Activated naive CD4-positive, alpha-beta T cell treated with Interleukin-2 at 50 U/mL for 16 hours (primary cell): ENCODE results near the gene APOBR.
"Not testable (repeated sequence)": the region's sequence is repeated elsewhere in the genome, so short reads cannot be mapped to it uniquely, and the experiment has no call there.

Experiments
- DNase-seq: peaks from one replicate; pipeline ENCODE4 v3.0.0-alpha.2; 2020

Gene APOBR

DNA sequence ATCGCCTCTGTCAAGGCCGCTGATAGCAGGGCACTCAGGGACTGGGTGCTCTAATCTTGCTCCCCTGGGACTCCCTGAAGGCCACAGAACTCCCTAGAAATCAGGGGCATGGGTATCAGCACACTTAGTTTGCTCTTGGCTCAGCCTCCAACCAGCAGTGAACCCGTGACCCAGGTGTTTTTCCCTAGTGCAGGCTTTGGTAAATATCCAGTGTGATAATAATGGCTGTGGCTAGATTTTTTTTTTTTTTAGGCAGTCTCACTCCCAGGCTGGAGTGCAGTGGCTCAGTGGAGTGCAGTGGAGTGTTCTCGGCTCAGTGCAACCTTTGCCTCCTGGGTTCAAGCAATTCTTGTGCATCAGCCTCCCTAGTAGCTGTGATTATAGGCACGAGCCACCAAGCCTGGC lies 34.0 kb downstream of the APOBR start:
- DNase-seq, result no peak

DNA sequence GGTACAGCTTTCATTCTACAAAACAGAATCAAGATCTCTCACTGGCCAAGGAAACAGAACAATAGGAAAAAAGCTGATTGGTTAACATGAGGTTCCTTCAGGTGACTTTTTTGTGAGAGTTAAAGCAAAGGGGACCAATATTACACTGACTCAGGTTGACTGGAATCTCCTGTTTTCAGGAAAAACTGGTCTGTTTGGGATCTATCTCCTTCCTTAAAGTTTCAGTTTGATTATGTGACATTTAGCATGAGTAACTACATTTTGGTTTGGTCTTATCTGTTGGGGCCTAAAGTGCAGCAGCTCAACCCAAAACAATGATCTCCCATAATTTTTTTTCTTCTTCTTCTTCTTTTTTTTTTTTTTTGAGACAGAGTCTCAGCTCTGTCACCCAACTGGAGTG lies 34.7 kb downstream of the APOBR start:
- no peak for DNase-seq

DNA sequence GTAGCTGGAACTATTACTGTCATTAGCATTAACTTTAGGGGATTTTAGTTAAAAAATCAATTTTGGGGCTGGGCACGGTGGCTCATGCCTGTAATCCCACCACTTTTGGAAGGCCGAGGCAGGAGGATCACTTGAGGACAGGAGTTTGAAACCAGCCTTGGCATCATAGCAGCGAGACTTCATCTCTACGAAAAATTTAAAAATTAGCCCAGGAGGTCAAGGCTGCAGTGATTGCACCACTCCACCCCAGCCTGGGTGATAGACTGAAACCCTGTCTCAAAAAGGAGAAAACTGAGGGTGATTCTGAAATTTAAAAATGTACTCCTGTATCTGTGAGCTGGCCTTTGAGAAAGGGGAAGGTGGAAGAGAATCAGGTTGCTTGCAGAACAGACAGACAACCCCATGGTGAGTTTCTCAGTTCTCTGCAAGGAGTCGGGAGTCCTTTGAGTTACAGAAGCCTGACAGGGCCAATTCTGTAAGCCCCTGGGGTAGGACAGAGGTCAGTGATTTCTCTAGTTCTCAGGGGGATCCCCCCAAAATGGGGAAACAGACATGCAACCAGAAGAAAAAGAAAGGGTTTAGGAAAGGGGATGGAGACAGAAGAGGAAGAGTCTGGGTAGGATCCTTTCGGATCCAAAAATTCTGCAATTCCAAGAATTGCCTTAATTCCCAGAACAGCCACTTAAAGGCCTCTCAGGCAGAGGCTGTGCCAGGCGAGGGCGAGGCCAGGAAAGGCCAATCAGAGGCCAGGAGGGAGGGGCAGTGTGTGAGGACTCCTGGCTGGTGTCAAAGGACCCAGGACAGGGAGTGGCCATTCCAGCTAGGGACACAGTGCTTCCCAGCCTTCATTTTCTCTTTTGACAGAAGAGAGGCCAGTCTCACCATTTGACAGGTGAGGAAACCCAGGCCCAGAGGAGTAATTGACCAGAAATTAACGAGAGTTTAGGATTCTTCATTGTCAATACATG lies 37.6 kb downstream of the APOBR start:
- no peak for DNase-seq

DNA sequence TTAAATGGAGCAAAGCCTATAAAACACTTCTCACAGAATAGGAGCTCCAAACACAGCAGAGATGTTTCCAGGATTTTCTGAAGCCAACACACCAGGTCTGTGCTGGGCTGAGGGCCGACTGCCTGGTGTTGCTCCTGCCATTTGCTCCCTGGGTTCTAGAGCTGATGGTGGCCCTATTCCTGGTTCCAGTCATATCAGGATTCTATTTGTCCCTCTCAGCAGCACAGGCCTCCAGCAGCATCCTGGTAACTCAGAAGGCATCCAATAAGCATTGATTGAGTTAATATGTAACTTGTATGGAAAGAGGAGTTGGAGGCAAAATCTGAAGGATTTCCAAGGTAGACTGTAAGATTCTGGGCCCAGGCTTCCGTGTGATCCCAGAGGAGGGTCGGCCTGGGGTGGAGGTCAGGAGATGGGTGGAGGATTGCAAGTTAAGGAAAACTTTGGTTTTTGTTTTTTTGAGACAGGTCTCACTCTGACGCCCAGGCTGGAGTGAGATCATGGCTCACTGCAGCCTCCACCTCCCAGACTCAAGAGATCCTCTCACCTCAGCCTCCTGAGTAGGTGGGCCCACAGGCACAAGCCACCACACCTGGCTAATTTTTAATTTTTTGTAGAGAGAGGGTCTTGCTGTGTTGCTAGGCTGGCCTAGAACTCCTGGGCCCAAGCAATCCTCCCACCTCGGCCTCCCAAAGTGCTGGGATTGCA lies 38.7 kb downstream of the APOBR start:
- DNase-seq, result no peak

DNA sequence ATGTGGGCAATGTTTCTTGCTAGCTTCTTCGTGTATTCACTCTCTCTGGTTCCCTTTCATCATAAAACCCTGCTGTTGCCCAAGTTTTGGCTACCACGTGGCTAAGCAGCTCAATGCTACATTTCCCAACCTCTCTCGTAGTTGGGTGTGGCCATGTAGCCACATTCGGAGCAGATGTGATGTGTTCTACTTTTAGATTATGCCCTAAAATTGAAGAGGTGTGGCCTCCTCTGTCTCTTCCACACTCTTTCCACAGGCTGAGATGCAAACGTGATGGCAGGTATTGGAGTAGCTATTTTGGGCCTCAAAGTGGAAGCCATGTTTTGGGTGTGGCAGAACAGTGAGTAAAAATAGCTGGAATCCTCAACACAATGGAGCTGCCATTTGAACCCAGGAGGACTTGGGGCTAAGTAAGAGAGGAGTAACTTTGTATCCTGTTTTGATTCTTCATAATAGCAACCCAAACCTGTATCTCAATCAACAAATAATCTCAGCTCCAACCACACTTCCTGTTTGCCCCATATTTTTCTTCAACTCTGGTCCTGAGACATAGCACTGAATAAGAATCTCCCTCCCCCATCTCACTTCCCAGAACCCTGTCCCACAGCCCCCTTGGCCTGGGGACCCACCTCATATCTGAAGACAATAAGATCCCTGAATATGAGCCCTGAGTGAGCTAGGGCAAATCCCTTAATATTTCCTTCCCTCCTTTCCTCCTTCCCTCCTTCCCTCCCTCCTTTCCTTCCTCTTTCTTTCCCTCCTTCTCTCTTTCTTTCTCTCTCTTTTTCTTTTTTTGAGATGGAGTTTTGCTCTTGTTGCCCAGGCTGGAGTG lies 40.3 kb downstream of the APOBR start:
- DNase-seq, result no peak

DNA sequence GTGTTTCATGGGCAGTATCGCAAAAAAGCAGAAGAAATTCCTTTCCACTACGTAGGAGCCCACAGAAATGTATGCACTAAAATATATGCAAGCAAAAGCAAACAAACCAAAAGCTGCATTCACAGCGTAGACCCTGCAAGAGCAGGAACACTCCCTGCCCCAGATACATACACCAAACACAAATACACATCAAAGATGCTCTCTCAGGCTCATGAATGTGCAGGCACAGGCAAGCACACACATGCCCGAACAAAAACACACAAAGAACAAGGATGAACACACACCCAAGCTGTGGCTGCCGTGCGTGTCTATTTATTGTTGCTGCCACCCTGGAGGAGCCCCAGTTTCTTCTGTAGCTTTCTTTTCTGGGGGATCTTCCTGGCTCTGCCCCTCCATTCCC lies 42.6 kb downstream of the APOBR start:
- no peak for DNase-seq

DNA sequence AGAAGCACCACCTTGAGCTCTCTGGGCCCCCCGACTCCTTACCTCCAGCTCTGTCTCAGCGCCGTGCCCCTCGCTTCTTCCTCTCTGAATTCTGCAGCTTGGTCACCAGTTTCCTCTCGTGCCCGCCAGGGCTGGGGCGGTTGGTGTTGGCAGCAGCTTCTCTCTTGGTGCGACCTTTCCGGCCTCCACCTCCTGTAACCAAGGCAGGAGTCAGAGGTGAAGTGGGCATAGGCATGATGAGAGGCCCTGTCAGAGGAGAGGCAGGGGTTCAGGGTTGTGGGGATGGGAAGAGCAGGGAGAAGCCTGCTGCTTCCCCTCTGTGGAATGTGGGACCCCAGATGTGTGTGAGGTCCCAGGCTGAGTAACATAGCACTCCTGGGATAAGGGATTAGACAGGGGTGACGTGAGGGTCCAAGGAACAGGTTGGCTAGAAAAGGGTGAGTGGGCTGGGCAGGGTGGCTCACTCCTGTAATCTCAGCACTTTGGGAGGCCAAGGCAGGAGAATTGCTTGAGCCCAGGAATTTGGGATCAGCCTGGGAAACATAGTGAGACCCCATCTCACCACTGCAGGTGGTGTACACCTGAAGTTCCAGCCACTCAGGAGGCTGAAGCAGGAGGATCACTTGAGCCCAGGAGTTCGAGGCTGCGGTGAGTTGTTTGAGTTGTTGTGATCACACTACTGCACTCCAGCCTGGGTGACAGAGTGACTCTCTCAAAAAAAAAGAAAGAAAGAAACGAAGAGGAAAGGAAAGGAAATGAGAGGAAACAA lies 43.7 kb downstream of the APOBR start:
- no peak for DNase-seq

DNA sequence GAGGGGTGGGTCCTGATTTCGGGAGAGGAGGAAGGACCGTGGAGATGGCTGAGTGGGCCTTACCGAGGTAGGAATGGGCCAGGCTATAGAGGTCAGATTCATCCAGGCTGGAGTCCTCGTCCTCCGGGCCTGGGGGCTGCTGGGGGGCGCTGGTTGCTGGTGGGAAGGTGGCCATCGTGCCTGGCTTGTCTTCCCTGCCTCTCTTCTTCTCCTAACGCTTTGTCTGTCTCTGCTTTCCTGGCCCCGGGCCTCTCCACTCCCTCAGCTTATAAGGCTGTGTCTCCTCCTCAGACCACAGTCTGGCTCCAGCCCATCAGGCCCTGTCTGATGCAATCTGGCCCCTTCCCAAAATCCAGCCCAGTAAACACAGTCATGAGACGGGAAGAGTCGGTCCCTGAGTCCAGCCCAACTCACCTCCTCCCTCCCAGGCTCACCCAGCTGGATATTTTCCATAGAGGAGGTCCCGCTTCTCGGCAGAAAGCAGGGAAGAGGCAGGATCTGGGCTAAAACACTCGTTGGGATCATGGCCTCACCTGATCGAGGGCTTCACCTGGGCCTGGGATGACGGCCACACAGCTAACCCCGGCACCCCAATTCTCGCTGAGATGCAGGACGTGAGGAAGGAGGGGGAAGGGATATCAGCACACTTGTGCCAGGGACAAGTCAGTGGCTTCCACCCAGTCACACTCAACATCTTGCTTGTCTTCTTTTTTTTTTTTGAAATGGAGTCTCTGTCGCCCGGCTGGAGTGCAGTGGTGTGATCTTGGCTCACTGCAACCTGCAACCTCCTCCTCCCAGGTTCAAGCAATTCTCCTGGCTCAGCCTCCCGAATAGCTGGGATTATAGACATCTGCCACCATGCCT lies 44.5 kb downstream of the APOBR start, which contains the start of gene NUPR1:
Gene NUPR1 (minus strand): TSS at position 242 of the 864 bp plus-strand sequence. CDS start 67 bp downstream, at position 175.
- DNase-seq, result no peak

DNA sequence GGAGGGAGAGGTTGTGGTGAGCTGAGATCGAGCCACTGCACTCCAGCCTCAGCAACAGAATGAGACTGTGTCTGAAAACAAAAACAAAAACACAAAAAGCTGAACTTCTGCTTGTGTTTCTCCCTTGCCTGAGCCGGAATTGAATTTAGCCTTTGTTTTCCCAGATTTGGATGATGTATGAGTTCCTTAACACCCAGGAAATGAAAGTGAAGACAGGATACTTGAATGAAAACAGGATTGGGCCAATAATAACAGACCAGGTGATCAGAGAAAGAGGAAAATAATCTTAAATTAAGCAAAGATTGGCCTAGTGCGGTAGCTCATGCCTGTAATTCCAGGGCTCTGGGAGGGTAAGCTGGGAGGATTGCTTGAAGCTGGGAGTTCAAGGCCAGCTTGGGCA lies 45.9 kb downstream of the APOBR start:
- DNase-seq, result no peak

DNA sequence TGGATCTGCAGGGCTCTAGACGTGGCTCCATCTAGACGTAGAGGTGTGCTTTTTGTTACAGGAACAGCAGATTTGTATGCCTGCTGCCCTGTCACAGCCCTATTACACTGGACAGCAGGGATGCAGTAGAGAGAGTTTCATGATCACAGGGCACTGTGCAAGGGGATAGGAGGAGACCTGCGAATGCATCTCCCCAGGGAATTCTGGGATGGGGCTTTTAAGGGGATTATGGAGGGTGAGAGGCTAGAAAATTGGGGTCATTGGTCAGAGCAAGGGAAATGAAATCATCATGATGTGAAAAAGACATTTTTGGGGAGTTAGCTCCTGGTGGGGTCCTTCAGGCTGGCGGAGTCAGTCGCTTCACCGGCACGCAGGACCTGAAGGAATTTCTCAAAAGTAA lies 48.2 kb downstream of the APOBR start:
- DNase-seq, result no peak

DNA sequence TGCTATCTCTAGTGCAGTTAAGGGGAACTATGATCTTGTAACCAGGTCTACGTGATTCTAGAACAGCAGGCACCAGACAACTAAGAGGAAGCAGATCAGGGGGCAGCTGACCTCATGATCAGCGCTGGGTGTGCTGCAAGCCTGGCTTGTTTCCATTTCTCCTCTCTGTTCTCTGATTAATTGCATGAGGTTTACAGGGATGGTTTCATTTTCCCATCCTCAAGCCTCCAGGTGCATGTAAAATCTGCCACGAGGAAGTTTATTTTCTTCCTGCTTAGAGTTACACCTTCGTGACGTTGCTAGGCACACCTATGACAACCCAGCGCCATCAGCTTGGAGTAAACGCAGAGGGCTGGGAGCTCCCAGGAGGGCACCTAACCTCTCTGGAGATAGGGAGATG lies 48.6 kb downstream of the APOBR start:
- no peak for DNase-seq

DNA sequence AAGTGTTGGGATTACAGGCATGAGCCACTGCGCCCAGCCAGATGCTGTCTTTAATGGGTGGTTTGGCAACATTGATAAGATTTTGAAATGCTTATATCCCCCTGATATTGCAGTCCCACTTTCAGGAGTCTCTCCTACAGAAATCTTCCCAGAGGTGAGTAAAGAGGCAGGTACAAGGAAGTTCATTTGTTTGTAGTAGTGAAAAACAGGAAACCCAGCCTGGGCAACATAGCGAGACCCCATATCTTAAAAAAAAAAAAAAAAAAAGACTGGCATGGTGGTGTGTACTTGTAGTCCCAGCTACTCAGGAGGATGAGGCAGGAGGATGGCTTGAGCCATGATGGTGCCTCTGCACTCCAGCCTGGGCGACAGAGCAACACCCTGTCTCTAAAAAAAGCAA lies 50.6 kb downstream of the APOBR start:
- no peak for DNase-seq

DNA sequence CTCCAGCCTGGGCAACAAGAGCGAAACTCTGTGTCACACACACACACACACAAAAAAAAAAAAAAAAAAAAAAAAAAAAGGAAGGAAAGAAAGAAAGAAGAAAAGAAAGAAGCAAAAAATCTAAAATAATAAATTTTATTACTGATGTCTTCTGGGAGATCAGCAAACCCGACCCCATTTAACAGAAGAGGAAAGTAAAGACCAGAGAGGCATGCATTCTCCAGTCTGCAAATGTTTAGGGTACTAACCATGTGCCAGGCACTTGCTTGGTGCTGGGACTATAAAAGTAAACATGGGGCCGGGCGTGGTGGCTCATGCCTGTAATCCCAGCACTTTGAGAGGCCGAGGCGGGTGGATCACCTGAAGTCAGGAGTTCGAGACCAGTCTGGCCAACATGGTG lies 51.5 kb downstream of the APOBR start:
- not testable (repeated sequence) for DNase-seq

DNA sequence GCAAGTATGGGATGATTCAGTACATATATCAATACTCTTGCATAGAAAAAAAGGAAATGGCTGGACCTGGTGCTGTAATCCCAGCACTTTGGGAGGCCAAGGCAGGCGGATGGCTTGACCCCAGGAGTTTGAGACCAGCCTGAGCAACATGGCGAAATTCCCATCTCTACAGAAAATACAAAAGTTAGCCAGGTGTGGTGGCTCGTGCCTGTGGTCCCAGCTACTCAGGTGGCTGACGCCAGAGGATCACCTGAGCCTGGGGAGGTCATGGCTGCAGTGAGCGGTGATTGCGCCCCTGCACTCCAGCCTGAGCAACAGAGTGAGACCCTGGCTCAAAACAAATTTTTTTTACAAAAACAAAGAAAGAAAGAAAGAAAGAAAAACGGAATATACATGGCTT lies 52.2 kb downstream of the APOBR start:
- no peak for DNase-seq

DNA sequence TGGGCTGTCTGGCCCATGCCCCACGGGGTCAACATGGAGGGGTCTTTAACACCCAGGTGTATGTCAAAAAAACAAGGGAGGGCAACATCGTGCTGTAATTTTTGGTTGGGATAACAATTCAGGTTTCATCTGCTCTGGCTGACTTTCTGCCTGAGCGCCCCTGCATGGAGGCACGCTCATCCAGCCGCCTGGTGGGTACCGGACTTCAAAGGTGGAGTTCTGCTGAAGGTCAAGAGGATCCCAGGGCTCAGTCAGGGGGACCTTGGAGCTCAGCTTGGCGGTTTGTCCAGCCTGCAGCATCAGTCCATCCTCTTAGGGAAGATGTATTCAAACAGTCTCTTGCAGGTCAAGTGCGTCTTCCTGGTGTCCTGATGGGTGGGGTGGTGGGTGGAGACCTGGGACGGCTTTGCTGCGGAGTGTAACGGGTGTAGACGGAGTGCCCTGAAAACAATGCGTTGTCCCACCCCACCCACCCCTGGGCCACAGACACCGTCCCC lies 53.9 kb downstream of the APOBR start:
- no peak for DNase-seq
